HG02588 (cell line): ENCODE data around the gene SOX8.

Experiments
- ATAC-seq: cut with Tn5 transposase; IDR thresholded peaks from one replicate; pipeline ENCODE4 v1.9.1; 2021; ENCODE audit warnings: mild to moderate bottlenecking, moderate library complexity; ENCODE audit not compliant: unreplicated experiment

SOX8 gene

DNA sequence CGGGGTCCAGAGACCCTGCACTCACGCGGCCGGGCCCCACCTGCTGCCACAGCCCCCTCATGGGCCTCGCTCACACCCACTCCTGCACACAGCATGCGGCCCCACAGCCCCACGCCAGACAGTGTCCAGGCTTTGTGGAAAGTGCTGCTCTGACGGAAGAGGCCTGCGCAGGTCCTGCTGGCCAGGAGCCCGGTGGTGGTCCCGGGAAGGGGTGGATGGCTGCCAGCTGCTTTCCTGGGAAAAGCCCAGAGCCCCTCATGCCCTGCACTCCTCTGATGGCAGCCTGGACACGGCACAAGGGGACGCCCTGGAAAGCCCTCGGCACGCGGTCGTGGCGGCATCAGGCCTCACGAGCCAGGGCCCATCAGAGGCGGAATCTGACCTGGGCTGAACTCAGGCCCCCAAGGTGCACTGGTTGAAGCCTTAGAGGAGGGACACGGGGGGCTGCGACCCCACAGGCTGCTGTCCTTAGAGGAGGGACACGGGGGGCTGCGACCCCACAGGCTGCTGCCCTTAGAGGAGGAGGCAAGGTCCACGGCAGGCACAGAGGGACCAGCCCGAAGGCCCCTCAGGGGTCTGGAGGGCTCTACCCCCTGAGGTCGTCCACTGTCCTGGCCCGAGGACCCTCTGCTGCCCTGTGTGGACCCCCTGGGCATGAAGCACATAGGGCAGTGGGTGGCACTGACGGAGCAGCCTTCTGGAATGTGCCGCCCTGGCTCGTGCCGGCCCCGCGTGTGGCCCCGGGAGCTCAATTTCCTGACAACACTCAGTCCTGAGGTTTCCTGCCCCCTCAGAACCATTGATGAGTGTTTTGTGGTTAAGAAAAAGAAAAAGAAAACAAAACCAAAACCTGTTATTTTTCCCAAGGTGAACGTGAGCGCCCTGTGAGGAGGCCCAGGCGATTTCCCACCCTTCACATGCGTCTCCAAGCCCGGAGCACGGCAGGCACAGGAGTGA is 22.1 kb downstream of the SOX8 start:
- no peak for ATAC-seq

DNA sequence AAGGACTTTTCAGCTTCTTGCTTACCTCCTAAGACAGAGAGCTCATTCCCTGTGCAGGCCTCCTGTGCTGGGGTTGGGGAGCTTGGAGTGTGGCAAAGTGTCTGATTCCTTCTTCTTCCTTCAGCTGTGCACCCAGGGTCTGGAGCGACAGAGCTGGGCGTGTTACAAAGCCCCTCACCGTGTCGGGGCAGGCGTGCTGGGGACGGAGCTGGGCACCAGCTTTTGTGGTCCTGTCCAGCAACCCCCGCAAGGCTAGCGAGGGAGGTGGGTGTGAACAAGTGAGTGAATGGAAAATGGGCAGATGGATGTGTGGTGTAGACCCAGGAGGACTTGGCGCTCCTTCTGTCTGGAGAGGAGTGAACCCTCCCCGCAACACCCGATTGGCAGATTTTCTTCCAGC is 23.7 kb downstream of the SOX8 start:
- no peak for ATAC-seq

GRCh38 chr16:1006781-1007180 is 25.2 kb downstream of the SOX8 start:
- ATAC-seq = no peak

DNA sequence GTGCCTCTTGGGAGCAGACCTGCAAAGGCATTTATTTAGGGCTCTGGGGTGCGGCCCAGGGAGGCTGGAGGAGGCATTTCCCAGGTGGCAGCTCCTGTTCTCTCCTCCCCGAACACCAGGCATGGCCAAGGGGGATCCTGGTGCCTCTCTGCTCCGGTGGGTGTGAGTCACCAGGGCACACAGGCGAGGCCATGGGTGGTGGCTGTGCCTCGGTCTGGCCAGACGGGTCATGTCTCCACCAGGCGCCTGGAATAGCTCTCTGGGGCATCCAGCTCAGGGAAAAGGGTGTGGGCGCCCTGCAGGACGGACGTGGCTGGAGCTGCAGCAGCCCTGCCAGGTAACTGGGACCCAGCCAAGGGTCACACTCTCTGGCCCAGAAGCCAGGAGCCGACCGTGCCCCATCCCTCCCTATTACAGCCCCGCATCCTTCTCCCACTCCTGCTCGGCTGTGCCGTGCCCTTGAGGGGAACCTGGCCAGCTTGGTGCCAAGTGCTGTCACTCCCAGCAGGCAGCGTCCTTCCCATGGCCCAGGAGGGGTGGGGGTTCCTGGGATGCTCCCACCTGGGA is 25.8 kb downstream of the SOX8 start:
- ATAC-seq = no peak

DNA sequence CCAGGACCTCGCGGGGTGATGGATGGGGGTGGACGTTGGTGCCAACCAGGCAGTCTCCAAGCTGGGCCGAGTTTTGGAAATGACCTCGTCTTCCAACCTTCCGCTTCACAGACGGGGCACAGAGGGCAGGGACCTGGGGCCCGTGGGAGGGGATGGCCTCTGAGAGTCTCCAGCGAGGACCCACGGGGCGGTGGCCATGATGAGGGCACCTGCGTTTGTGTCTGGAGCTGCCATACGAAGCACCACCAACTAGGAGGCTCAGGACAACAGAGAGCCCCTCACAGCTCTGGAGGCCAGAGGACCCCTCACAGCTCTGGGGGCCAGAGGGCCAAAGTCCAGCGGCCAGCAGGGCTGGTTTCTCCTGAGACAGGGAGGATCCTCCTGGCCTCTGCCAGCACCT is 26.5 kb downstream of the SOX8 start:
- no peak for ATAC-seq

DNA sequence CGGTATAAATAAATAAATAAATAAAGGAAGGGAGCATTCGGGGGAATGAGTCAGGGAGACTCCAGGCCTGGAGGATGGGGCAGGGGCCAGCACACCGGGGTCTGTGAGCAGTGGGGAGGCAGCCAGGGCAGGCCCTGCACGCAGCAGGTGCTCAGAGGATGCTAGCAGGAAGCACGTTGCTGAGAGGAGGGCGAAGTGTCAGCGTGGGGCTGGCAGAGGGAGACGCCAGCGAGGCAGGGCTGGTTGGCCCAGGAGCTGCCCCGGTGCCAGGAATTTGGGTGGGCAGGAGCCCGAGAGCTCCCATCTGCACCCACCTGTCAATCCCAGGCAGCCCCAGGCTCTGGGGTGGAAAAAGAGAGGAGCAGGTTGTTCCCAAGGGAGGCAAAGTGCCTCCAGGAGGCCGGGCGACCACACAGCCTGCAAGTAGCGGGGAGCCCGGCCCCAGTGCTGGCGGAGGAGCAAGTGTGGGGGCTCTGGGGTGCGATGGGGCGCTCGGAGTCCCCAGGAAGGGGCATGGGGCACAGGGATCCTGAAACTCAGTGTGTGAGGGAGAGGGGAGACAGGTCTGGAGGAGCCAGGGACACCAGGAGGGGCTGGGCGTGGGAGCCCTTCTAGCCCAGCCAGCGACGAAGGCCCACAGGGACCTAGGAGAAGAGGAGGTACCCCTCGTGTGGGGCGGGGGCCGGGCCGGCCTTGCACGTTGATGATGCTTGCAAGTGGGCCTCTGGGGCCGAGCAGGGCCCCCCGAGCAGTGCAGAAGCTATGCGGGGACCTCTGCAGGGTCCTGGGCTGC is 28.0 kb downstream of the SOX8 start:
- no peak for ATAC-seq

DNA sequence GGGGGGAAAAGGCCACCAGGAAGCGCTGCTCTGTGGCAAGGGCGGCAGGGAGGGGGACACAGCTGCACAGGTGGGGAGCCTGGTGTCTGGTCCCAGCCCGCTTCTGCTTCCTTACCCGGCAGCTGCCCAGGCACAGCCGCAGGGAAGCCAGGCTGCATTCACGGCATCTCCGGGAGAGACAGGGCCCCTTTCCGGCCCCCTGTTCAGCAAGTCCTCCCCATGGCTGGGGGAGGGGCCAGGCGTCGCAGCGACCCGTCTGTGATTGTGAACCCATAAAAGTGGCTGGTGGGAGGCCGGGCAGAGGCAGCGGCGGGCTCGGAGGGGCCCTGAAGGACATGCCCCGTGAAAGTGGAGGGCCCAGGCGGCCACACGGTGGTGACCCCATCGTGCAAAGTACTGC is 28.7 kb downstream of the SOX8 start:
- ATAC-seq = no peak

GRCh38 chr16:1010815-1011214 is 29.2 kb downstream of the SOX8 start:
- ATAC-seq = no peak

DNA sequence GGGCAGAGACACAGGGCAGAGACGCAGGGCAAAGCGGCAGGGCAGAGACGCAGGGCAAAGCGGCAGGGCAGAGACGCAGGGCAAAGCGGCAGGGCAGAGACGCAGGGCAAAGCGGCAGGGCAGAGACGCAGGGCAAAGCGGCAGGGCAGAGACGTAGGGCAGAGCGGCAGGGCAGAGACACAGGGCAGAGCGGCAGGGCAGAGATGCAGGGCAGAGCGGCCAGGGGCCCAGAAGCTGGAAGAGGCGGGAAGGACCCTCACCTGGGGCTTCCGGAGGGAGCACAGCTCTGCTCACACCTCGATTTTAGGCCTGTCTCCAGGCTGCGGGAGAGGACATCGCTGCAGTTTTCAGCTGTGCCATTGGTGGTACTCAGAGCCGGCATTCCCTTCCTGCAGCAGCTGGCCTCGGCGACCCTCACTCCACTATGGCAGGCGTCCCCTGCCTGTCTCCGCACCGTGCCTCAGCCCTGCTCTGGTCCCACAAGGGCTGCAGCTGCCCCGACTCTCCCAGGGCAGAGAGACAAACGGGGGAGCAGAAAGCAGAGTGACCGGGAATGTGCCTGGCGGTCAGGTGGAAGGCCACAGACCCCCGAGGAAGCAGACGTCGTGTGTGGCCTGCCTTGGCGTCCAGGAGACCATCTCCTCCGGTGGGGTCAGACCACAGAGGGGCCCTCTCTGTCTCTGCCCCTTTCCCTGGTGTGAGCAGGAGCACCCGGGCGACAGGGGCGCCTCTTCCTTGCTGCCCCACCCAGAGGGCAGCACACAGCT is 29.9 kb downstream of the SOX8 start:
- ATAC-seq = no peak

GRCh38 chr16:1012135-1012534 is 30.6 kb downstream of the SOX8 start:
- no peak for ATAC-seq

DNA sequence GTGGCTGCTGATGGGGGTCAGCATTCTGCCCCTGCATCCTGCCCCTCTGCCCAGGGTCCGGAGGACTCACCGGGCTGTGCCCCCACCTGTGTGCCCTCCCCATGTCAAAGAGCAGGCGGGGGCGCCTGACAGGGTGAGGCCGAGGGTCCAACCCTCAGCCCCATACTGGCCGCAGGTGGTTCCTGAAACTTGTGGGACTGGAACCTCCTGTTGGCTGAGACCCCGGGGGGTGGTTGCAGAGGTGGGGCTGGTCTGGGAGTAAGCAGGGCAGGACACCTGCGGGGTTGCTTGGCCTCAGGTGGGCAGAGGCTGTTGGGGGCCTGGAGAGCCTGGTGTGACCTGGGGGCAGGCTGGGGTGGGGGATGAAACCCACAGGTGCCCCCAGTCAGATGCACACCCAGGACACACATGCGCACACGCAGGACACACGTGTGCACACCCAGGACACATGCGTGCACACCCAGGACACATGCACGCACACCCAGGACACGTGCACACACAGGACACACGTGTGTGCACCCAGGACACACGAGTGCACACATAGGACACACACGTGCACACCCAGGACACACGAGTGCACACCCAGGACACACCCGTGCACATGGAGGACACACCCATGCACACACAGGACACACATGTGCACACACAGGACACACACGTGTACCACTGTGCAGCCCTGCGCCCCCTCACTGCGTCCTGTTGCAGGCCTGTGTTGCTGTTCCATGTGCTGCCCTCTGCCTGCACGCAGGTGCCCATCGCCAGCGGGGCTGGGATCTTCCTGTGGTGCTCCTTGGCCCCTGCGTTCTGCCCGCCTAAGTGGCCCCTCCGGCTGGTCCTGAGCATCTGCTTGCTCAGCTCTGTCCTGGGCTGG is 31.4 kb downstream of the SOX8 start:
- no peak for ATAC-seq

DNA sequence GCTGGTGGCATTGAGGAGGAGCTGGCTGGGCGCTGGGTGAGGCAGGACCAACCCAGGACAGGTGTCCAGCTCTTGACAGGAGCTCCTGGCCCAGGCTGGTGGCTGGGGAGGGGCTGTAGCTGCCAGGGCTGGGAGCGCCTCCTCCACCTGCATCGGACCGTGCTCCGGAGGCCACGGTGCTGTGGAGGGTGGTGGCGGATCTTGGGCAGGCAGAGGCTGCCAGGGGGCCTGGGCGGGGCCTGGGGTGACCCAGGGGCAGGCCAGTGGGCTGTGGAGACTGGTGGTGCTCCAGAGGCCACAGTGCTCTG is 32.0 kb downstream of the SOX8 start:
- no peak for ATAC-seq

DNA sequence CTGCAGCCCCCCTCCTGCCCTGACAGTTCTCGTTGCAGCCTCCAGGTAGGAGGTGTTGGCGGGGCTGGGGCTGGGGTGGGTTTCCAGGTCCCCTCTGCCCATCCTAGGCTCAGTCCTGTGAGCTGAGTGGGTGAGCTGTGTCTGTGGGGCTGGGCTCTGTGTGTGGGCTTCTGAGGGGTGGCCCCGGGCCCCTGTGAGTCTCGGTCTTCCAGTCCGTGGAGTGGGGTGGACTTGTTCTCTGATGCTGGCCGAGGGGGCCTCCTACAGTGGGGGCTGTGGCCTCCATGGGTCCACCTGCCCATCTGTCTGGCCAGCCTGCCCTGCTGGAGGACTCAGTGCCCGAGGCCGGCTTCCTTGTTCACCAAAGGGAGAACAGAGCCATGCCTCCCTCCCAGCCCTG is 32.7 kb downstream of the SOX8 start:
- ATAC-seq = no peak

- ATAC-seq = no peak
These were observed 33.4 kb downstream of the SOX8 start for GRCh38 chr16:1014771-1015495.

GRCh38 chr16:1018447-1019198 is 37.1 kb downstream of the SOX8 start:
- no peak for ATAC-seq

- no peak for ATAC-seq
These were observed 37.9 kb downstream of the SOX8 start for GRCh38 chr16:1019231-1020090.

DNA sequence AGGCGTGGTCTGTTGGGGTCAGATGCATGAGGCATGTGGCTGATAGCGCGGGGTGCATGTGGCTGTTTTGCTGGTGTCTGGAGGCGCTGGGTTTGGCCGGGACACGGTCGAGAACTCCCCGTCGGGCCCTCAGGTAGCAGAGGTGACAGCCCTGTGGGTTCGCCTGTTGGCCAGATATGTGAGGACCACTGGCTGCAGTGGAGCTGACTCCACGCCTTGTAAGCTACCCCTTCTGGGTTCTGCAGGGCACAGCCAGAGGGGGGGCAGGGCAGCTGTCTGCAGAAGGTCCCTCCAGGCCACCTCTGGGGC is 38.5 kb downstream of the SOX8 start:
- no peak for ATAC-seq

DNA sequence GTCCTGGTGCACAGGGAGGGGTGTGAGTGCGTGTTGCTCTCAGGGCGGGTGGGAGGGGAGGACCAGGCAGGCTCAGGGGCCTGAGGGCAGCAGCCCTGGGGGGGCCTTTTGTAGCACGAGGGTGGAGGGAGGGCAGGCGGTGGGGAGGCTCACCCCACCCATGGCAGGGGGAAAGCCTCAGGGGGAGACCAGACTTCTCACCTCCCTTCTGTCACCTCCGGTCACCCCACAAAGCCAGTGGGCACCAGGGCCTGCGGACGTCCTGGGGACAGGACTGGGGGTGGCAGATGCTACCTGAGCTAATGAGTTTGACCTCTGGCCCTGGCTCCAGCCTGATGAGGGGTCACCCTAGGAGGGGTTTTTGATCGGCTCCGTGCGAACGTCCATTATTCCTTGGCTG is 39.0 kb downstream of the SOX8 start:
- ATAC-seq = no peak
